K562 (cell line): ENCODE results near the gene RPS2.

Source experiments
- NFYB ChIP-seq: IDR thresholded peaks from 2 replicates; pipeline ENCODE4 v1.6.1; 2011; ENCODE audit warnings: mild to moderate bottlenecking, moderate library complexity; ENCODE audit not compliant: insufficient read length; ENCODE audit errors: extremely low read depth
- NR2C2 ChIP-seq, 2 experiments: fragments of 200-800 bp in 1 of 2; sonication (Bioruptor generic) in 1 of 2; sonication (generic) in 1 of 2; formaldehyde crosslinking in 1 of 2; IDR thresholded peaks; 2 replicates each; pipeline versions ENCODE4 v1.6.1 to v1.8.0; 2016 to 2022; ENCODE audit warnings: mild to moderate bottlenecking in 1 of 2, missing compliant biosample characterization in 1 of 2, missing genetic modification characterization in 1 of 2, missing genetic modification reagents in 1 of 2
- PYGO2 ChIP-seq: fragments of 450-650 bp; IDR thresholded peaks from 2 replicates; pipeline ENCODE4 v1.6.1; 2016; ENCODE audit warnings: mild to moderate bottlenecking, missing genetic modification characterization, moderate library complexity, missing compliant biosample characterization
- RAD21 ChIP-seq, 2 experiments: fragments of 250-450 bp in 1 of 2; fragments of 450-650 bp in 1 of 2; sonication (Bioruptor Pico) in 1 of 2; formaldehyde crosslinking in 1 of 2; IDR thresholded peaks in 1 of 2; conservative IDR thresholded peaks in 1 of 2; 2 replicates each; pipeline versions ENCODE4 v1.4.0 to v1.8.0; 2020 to 2022; ENCODE audit warnings: mild to moderate bottlenecking in 2 of 2, moderate library complexity in 1 of 2
- RCOR1 ChIP-seq, 2 experiments: IDR thresholded peaks; 2 replicates each; pipeline ENCODE4 v1.6.1; 2012; ENCODE audit warnings: low read depth in 2 of 2, low read length in 2 of 2, borderline replicate concordance in 1 of 2, improper control_type of control experiment in 1 of 2
- TF ChIP-seq, protein P1 (sequence below), 3 experiments: IDR thresholded peaks in 2 of 3; conservative IDR thresholded peaks in 1 of 3; 2 replicates each; pipeline ENCODE4 v1.5.1; 2011 to 2012; ENCODE audit warnings: low read length in 3 of 3, mild to moderate bottlenecking in 3 of 3, control low read depth in 2 of 3, improper control_type of control experiment in 1 of 3, inconsistent platforms in 1 of 3, low read depth in 1 of 3, mixed read lengths in 1 of 3, moderate library complexity in 1 of 3; ENCODE audit not compliant: insufficient read depth in 2 of 3
- TF ChIP-seq, protein P2 (sequence below): fragments of 450-650 bp; formaldehyde crosslinking; IDR thresholded peaks from 2 replicates; pipeline ENCODE4 v1.4.0; 2022; ENCODE audit warnings: mild to moderate bottlenecking, moderate library complexity

DNA sequence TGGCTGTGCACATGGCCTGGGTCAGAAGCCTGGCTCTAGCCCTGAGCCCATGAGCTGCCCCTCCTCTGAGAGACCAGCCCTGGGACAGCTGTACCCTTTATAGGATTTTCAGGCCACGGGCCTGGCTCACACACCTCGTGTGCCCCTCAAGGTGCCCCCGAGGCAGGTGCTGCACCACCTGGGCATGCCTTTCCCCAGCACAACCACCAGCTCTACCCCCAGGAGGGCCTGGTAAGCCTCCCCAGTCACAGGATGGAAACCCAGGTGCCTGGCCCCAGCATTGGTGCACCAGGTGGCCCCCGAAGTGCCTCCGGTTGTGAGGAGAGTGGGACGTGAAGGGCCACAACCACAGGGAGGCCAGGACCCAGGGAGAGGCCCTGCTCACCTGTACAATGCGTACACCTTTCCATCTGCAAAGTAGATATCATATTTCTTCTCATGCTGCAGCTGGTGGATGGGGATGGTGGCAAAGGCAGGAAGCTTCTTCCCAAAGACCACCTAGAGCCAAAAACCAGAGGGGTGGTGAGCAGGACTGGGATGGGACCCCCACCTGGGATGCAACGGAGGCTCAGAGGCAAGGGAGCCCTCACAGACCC, 38.7 kb upstream of the RPS2 start:
- TF ChIP-seq, protein P1, sequence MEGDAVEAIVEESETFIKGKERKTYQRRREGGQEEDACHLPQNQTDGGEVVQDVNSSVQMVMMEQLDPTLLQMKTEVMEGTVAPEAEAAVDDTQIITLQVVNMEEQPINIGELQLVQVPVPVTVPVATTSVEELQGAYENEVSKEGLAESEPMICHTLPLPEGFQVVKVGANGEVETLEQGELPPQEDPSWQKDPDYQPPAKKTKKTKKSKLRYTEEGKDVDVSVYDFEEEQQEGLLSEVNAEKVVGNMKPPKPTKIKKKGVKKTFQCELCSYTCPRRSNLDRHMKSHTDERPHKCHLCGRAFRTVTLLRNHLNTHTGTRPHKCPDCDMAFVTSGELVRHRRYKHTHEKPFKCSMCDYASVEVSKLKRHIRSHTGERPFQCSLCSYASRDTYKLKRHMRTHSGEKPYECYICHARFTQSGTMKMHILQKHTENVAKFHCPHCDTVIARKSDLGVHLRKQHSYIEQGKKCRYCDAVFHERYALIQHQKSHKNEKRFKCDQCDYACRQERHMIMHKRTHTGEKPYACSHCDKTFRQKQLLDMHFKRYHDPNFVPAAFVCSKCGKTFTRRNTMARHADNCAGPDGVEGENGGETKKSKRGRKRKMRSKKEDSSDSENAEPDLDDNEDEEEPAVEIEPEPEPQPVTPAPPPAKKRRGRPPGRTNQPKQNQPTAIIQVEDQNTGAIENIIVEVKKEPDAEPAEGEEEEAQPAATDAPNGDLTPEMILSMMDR (IDR thresholded peaks at IDR 0.05 in 2 of 3, conservative IDR thresholded peaks at IDR 0.05 in 1 of 3; ENCODE audit: insufficient read depth in 2 of 3, low read depth in 1 of 3, low read length in 3 of 3) = no peak
- TF ChIP-seq, protein P2, sequence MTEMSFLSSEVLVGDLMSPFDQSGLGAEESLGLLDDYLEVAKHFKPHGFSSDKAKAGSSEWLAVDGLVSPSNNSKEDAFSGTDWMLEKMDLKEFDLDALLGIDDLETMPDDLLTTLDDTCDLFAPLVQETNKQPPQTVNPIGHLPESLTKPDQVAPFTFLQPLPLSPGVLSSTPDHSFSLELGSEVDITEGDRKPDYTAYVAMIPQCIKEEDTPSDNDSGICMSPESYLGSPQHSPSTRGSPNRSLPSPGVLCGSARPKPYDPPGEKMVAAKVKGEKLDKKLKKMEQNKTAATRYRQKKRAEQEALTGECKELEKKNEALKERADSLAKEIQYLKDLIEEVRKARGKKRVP (CRISPR knock-in tag) = no peak
- TF ChIP-seq RCOR1 (IDR thresholded peaks at IDR 0.05; ENCODE audit: borderline replicate concordance in 1 of 2, low read depth in 2 of 2, low read length in 2 of 2) (no peak), NR2C2 (CRISPR knock-in tag; IDR thresholded peaks at IDR 0.05) (no peak), NR2C2 (tag; IDR thresholded peaks at IDR 0.05) (no peak), PYGO2 (tag) (no peak), NFYB (no peak), RAD21 (CRISPR knock-in tag; conservative IDR thresholded peaks at IDR 0.05 in 1 of 2, IDR thresholded peaks at IDR 0.05 in 1 of 2) (no peak)
